HG03139 (cell line): Measurements from ENCODE around the gene KRTAP5-2.
"Not testable (repeated sequence)": the region's sequence is repeated elsewhere in the genome, so short reads cannot be mapped to it uniquely, and the experiment has no call there.

Experiments used
- ATAC-seq: cut with Tn5 transposase; IDR thresholded peaks from one replicate; pipeline ENCODE4 v1.9.1; 2021; ENCODE audit not compliant: unreplicated experiment

The KRTAP5-2 gene

GRCh38 chr11:1592628-1593027 is 5.5 kb downstream of the KRTAP5-2 start:
- ATAC-seq, result no peak

- ATAC-seq, result no peak
Observed at GRCh38 chr11:1589996-1590395, 8.1 kb downstream of the KRTAP5-2 start.

DNA sequence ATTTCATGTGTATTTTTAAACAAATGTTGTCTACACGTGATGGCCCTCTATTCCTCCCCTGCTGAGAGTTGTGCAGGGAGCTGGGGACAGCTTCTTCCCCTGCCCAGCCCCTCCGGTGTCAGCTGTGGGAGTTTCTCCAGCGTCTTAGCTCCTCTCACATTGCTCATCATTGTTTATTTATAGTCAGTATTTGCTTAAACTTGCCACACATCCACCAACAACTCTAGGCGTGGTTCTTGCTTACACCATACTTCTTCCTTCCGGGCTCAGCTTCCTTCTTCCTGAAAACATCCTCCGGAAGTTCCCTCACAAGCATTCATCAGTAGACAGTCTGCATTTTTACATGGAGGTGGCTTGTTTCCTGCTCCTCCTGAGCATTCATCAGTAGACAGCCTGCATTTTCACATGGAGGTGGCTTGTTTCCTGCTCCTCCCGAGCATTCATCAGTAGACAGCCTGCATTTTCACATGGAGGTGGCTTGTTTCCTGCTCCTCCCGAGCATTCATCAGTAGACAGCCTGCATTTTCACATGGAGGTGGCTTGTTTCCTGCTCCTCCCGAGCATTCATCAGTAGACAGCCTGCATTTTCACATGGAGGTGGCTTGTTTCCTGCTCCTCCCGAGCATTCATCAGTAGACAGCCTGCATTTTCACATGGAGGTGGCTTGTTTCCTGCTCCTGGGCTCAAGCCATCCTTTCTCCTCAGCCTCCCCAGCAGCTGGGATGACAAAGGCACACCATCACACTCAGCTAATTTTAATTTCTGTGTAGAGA is 8.7 kb downstream of the KRTAP5-2 start:
- ATAC-seq, result not testable (repeated sequence)

DNA sequence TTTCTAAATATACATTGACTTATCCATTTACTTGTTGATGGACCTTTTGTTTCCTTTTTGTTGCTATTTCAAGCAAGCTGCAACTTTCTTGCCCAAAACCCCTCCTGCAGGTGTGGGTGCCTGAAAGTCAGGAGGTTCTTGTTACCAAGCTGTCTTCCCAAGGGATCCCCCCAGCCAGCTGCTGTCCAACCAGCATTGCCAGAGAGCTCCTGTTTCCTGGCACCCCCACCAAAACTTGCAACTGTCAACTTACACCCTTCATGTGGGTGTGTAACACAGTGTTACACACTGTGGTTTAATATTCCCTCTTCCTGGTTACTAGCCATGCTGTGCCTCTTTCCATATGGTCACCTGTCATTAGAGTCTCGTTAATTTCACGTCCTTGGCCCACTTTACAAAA is 11.4 kb downstream of the KRTAP5-2 start:
- no peak for ATAC-seq

DNA sequence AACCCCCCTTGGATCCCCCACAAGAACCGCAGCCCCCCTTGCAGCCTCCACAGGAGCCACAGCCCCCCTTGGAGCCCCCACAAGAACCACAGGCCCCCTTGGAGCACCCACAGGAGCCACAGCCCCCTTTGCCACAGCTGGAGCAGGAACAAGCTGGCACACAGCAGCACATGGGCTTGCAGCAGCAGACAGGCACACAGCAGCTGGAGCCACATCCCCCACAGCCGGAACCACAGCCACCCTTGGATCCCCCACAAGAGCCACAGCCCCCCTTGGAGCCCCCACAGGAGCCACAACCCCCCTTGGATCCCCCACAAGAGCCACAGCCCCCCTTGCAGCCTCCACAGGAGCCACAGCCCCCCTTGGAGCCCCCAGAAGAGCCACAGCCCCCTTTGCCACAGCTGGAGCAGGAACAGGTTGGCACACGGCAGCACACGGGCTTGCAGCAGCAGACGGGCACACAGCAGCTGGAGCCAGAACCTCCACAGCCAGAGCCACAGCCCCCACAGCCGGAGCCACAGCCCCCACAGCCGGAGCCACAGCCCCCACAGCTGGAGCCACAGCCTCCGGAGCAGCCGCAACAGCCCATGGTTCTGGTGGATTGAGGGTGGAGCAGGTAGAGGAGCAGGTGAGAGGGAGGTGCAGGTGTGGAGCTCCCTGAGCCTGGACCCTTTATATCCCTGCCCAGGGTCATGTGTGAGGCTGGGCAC is 13.3 kb downstream of the KRTAP5-2 start, which contains the start of gene KRTAP5-1:
Gene KRTAP5-1 (minus strand): TSS at position 623 of the 710 bp plus-strand sequence. CDS start 34 bp downstream, at position 589.
- not testable (repeated sequence) for ATAC-seq

GRCh38 chr11:1582909-1583308 is 15.2 kb downstream of the KRTAP5-2 start:
- ATAC-seq, result not testable (repeated sequence)

- ATAC-seq, result no peak
Observed at GRCh38 chr11:1581976-1582375, 16.1 kb downstream of the KRTAP5-2 start.

GRCh38 chr11:1576825-1577224 is 21.3 kb downstream of the KRTAP5-2 start:
- no peak for ATAC-seq

DNA sequence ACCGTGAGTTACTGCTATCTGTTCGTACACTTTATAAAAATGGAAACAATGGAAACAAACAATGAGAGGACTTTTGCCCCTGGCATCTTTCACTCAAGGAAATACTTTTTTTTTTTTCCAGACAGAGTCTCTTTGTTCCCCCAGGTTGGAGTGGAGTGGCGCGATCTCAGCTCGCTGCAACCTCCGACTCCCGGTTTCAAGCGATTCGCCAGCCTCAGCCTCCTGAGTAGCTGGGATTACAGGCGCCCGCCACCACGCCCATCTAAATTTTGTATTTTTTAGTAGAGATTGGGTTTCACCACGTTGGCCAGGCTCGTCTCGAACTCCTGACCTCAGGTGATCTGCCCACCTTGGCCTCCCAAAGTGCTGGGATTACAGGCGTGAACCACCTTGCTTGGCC is 22.3 kb downstream of the KRTAP5-2 start:
- not testable (repeated sequence) for ATAC-seq

- ATAC-seq, result no peak
Observed at GRCh38 chr11:1574933-1575242, 23.2 kb downstream of the KRTAP5-2 start.

DNA sequence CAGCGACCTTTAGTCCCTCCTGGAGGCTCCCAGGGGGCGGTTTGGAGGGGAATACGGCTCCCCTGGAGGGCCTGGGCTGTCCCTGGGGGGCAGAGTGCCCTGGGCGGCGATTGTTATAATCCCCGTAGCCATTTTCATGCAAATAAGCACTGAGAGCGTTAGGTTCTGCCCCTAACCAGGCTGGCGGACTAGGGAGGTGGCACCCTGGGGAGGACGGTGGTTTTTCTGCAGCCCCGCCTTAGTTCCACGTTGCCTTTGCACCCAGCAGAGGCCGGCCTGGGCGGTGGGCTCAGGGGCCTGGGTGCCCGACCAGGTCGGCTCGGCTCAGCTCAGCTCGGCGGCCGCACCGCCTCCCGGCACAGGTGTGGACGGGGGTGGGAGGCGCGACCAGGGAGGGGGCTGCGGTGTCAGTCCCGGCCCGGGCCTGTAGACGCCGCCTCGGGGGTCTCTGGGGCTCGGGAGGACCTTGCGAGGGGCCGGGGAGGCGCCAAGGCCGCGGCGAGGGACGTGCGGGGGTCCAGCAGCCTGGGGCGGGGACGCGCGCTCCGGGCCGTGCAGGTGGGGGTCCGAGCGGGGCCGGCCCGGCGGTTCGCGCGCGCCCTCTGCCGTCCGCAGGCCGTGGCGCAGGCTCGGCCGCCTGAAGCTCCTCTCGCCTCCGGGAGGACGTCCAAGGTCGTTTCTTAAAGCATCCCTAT is 23.7 kb downstream of the KRTAP5-2 start:
- ATAC-seq, result no peak

GRCh38 chr11:1573903-1574237 is 24.2 kb downstream of the KRTAP5-2 start:
- no peak for ATAC-seq

DNA sequence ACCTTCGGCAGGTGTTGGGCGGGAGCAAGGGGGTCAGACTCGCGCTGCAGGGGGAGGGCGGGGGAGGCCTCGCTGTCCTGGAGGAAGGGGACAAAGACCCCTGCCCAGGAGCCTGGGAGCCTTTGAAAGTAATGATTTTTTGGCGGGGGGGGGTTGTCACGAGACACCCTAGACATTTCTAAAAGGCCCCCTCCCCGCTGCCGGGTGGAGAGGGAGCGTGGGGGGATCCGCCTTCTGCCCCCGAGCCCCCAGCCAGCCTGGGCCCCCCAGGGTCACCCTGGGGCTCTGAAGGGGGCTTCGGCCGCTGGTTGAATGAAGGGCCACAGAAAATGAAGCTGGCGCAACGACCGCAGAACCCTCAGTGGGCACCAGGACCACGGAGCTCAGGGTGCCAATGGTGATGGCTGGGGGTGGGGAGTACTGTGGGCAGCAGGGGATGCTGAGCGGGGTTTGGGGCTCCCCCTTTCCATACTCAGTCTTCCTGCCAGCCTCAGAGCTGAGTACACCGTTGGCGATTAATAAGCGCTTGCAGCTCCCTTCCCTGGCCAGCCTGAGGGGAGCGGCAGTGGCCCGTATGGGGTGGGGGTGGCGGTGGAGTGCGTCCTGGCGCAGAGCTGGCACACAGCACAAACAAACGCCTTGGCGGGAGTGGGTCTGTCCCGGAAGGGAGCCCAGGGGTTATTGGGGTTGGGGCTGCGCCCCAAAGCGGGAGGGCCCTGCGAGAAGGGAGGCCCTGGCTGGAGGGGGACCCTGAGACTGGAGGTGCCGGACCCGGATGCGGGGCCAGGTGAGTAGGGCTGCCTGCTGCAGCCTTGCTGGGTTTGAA is 24.8 kb downstream of the KRTAP5-2 start:
- ATAC-seq, result no peak

DNA sequence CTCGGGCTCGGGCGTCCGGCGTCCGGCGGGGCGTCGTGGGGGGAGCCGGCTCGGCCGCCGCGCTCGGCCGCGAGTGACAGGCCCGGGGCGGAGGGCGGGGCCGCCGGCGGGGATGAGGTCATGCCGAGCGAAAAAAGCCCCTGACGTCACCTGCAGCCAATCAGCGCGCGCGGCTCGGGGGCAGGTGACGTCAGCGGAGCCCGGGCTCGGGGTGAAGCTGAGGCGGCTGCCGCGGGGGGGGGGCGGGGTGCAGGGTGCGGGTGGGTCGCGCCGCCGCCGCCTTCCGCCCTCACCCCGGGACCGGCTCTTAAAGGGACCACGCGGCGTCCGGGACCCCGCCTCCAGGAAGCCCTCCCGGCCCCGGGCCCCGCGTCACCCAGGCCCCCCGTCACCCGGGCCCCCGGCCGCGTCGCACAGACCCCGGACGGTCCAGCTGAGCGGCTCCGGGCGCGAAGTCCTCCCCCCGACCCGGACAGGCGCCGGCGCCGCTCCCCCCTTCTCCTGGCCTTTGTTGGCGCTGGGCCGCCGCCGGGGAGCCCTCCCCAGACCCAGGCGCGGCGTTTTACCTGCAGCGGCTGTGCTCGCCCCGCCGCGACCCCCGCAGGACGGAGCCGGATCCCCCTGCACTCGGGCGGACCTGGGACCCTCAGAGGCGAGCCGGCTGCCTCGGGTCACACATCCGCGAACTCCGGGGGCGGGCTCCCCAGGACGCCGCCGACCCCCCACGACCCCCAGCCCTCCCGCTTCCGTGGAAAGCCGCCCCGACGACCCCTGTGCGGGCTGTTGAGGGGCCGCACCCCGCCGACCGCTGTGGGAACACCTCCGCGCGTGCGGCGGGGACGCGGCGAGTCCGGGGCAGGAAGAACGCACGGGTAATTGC is 25.7 kb downstream of the KRTAP5-2 start, which contains the start of gene DUSP8:
Gene DUSP8 (minus strand): TSS at position 75 of the 880 bp plus-strand sequence. CDS start 6,445 bp downstream, outside the sequence.
- no peak for ATAC-seq

- no peak for ATAC-seq
Observed at GRCh38 chr11:1571760-1572196, 26.3 kb downstream of the KRTAP5-2 start.

GRCh38 chr11:1570896-1571759 is 27.0 kb downstream of the KRTAP5-2 start:
- ATAC-seq, result no peak

DNA sequence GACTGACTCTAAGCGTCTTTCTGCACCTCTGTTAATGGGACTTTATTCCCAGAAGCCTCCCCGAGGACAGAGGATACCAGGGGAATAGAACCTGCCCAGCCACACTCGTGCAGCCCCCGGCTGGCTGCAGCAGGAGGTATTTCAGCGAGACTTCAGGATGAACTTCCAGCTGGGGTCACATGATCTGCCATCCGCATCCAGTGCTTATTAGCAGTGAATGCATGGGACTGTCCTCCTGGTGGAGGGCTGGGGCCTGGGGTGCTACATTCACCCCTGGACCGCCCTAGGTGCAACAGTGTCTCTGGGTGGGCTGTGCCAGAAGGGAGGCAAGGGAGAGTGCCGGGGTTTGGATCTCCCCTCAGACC is 27.6 kb downstream of the KRTAP5-2 start:
- no peak for ATAC-seq

DNA sequence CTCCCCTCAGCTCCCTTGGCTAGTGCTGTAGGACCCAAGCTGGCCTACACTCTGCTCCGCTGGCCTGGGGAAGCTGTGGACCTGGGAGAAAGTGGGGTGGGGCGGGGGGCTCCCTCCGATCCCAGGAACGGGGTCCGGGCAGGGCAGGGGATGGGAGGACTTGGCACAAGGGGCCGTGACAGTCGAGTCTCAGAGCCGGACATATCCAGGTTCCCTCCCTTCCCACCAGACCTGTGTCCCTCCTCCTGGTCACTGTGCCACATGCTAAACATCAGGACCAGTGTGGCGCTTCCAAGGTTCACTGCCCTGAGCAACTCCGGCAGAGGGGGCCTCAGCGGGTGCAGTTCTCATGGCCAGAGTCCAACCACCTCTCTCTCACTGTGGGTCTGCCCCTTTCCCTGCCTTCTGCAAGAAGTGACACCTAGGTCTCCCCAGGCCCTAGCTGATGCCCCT is 28.1 kb downstream of the KRTAP5-2 start:
- no peak for ATAC-seq

- no peak for ATAC-seq
Observed at GRCh38 chr11:1569251-1569780, 28.8 kb downstream of the KRTAP5-2 start.
